HepG2 (cell line): ENCODE results near the gene MASP1. TPM values are rescaled to one million over a fixed set of nuclear protein-coding genes. Genes with fewer than 3 reads are reported as not detected.

ENCODE experiments used
- ATAC-seq: fragments of 200-7000 bp; cut with Tn5 transposase; 3 replicates; pipeline ENCODE4 v1.9.1; 2020; ENCODE audit warnings: mild to moderate bottlenecking, moderate library complexity
- BruUV-seq: library from RNA; stranded (reverse); fragments of 400-500 nt; replicated peaks from 2 replicates; lab custom pipeline; 2021; lab: Mats Ljungman, UMichigan
- CTCF ChIA-PET: fragments of 300-600 bp; formaldehyde crosslinking; extraction: SDS; loops from one replicate; lab custom pipeline; 2021; ENCODE audit warnings: low total read pairs, inconsistent platforms, low intra/inter-chr PET ratio; lab: Yijun Ruan, JAX
- POLR2A ChIA-PET: fragments of 350-600 bp; sonication (Branson Sonifier 250); formaldehyde crosslinking; loops from one replicate; lab custom pipeline; 2020; ENCODE audit warnings: antibody characterized with exemption, inconsistent platforms; lab: Yijun Ruan, JAX
- DNase-seq: peaks from one replicate; pipeline ENCODE4 v3.0.0-alpha.2; 2015; ENCODE audit warnings: low spot score
- FAIRE-seq: peaks from 3 replicates; lab custom pipeline; 2011; peaks lifted over from hg19 to GRCh38; lab: Jason Lieb, UNC
- H2AFZ ChIP-seq: one replicate; pipeline ENCODE4 v1.6.1; 2011; ENCODE audit warnings: low read length, inconsistent platforms
- H3K27ac ChIP-seq: fragments of 300-600 bp; 3 replicates; pipeline ENCODE4 v1.8.0; 2011; ENCODE audit warnings: mixed run types, mild to moderate bottlenecking, mixed read lengths, low read length, inconsistent platforms; ENCODE audit not compliant: insufficient read depth; ENCODE audit errors: extremely low read length
- H3K27me3 ChIP-seq, 2 experiments: fragments of 200-600 bp in 1 of 2; 2 replicates in 1 of 2; 3 replicates in 1 of 2; pipeline versions ENCODE4 v1.6.0 to v1.8.0; 2011; ENCODE audit warnings: low read length in 2 of 2, mild to moderate bottlenecking in 2 of 2, moderate library complexity in 2 of 2, inconsistent platforms in 1 of 2; ENCODE audit not compliant: insufficient read depth in 2 of 2, control insufficient read depth in 1 of 2
- H3K36me3 ChIP-seq, 2 experiments: fragments of 200-600 bp in 1 of 2; replicated peaks in 1 of 2; 2 replicates in 1 of 2; 3 replicates in 1 of 2; pipeline versions ENCODE4 v1.5.1 to v1.8.0; 2011; ENCODE audit warnings: low read length in 2 of 2, inconsistent platforms in 1 of 2; ENCODE audit not compliant: insufficient read depth in 2 of 2, control insufficient read depth in 1 of 2
- H3K4me1 ChIP-seq: 2 replicates; pipeline ENCODE4 v1.5.1; 2012; ENCODE audit warnings: low read length, inconsistent platforms; ENCODE audit not compliant: insufficient read depth
- H3K4me2 ChIP-seq: 2 replicates; pipeline ENCODE4 v1.6.0; 2011; ENCODE audit warnings: low read depth, low read length, inconsistent platforms
- H3K4me3 ChIP-seq, 3 experiments: fragments of 200-600 bp in 1 of 3; sonication (generic), shearing (Covaris generic) in 1 of 3; replicated peaks in 1 of 3; 2 replicates each; pipeline ENCODE4 v1.5.1; 2011 to 2016; ENCODE audit warnings: low read length in 3 of 3, inconsistent platforms in 2 of 3, low read depth in 2 of 3, mild to moderate bottlenecking in 2 of 3, control low read depth in 1 of 3, mixed read lengths in 1 of 3; ENCODE audit not compliant: insufficient read depth in 1 of 3
- H3K79me2 ChIP-seq: one replicate; pipeline ENCODE4 v1.6.1; 2011; ENCODE audit warnings: low read length, inconsistent platforms; ENCODE audit not compliant: insufficient read depth
- H3K9ac ChIP-seq: 2 replicates; pipeline ENCODE4 v1.6.0; 2011; ENCODE audit warnings: mild to moderate bottlenecking, low read depth, low read length, inconsistent platforms; ENCODE audit not compliant: insufficient read depth
- H3K9me3 ChIP-seq: 2 replicates; pipeline ENCODE4 v1.5.1; 2012; ENCODE audit warnings: mild to moderate bottlenecking, low read length
- H4K20me1 ChIP-seq: 2 replicates; pipeline ENCODE4 v1.6.0; 2011; ENCODE audit warnings: inconsistent platforms, mild to moderate bottlenecking, low read length, moderate library complexity; ENCODE audit not compliant: insufficient read depth
- AKAP8 ChIP-seq: sonication (generic); formaldehyde crosslinking; IDR thresholded peaks from 2 replicates; pipeline ENCODE4 v1.5.1; 2020; ENCODE audit warnings: mild to moderate bottlenecking, missing genetic modification reagents
- BCL6 ChIP-seq: IDR thresholded peaks from 2 replicates; pipeline ENCODE4 v1.6.1; 2016; ENCODE audit warnings: missing genetic modification reagents, missing compliant biosample characterization
- DNMT1 ChIP-seq: sonication (generic); formaldehyde crosslinking; IDR thresholded peaks from 2 replicates; pipeline ENCODE4 v1.5.1; 2020; ENCODE audit warnings: mild to moderate bottlenecking, missing genetic modification reagents
- DNMT3B ChIP-seq: conservative IDR thresholded peaks from 2 replicates; pipeline ENCODE4 v1.6.1; 2016; ENCODE audit warnings: missing biosample characterization, control low read depth
- SCMH1 ChIP-seq: sonication (generic); formaldehyde crosslinking; IDR thresholded peaks from 2 replicates; pipeline ENCODE4 v1.9.0; 2021; ENCODE audit warnings: missing genetic modification reagents, mild to moderate bottlenecking, borderline replicate concordance
- STAG1 ChIP-seq: sonication (generic); formaldehyde crosslinking; IDR thresholded peaks from 2 replicates; pipeline ENCODE4 v1.4.0; 2020; ENCODE audit warnings: missing genetic modification reagents
- TEAD2 ChIP-seq: sonication (generic); formaldehyde crosslinking; IDR thresholded peaks from 2 replicates; pipeline ENCODE4 v1.9.0; 2021; ENCODE audit warnings: missing genetic modification reagents
- TSC22D2 ChIP-seq: sonication (generic); formaldehyde crosslinking; IDR thresholded peaks from 2 replicates; pipeline ENCODE4 v1.5.1; 2020; ENCODE audit warnings: missing genetic modification reagents, mild to moderate bottlenecking, borderline replicate concordance
- ZNF598 ChIP-seq: sonication (generic); formaldehyde crosslinking; IDR thresholded peaks from 2 replicates; pipeline ENCODE4 v1.5.1; 2020; ENCODE audit warnings: mild to moderate bottlenecking, missing genetic modification reagents, borderline replicate concordance
- ZNF720 ChIP-seq: sonication (generic); formaldehyde crosslinking; IDR thresholded peaks from 2 replicates; pipeline ENCODE4 v1.4.0; 2020; ENCODE audit warnings: missing genetic modification reagents
- ZNF761 ChIP-seq: sonication (generic); formaldehyde crosslinking; conservative IDR thresholded peaks from 2 replicates; pipeline ENCODE4 v1.4.0; 2020; ENCODE audit warnings: mild to moderate bottlenecking, missing genetic modification reagents
- WGBS: methylation state at CpG from one replicate; pipeline ENCODE4 v1.1.6; 2017; ENCODE audit warnings: low lambda C conversion rate; 5-methylcytosine and 5-hydroxymethylcytosine counted together
- in situ Hi-C: cut with HindIII; loops from 2 replicates; pipeline ENCODE4 v1.10.0; 2017; ENCODE audit warnings: low pct_unique_long_range_greater_than_20kb; ENCODE audit not compliant: extremely low pct_ligation_motif_present
- intact Hi-C: fragments of 100-400 bp; cut with micrococcal nuclease; formaldehyde crosslinking; loops from one replicate; pipeline ENCODE4 v1.10.0; 2022; ENCODE audit not compliant: unreplicated experiment
- polyA plus RNA-seq, 8 experiments: library from polyadenylated mRNA; depleted of rRNA in 3 of 8; stranded (reverse) in 7 of 8; unstranded in 1 of 8; fragments of >200 nt; fragmentation: Illumina TruSeq in 4 of 8; extraction: Trizol in 4 of 8; gene quantifications; 2 replicates each; pipeline versions ENCODE4 v1.2.1 to v1.2.3, GENCODE V29; 2011 to 2016; ENCODE audit warnings: low read depth in 4 of 8, missing spikeins in 1 of 8, mixed read lengths in 1 of 8; ENCODE audit not compliant: insufficient read depth in 1 of 8
- total RNA-seq, 5 experiments: library from RNA; depleted of rRNA; stranded (reverse); fragments of >200 nt; fragmentation: Illumina TruSeq; extraction: Trizol; gene quantifications; 2 replicates each; pipeline ENCODE4 v1.2.3, GENCODE V29; 2016; ENCODE audit warnings: low read depth in 1 of 5
- TF ChIP-seq, protein P1 (sequence below): sonication (generic); formaldehyde crosslinking; conservative IDR thresholded peaks from 2 replicates; pipeline ENCODE4 v1.4.0; 2020; ENCODE audit warnings: missing genetic modification reagents
- TF ChIP-seq, protein P2 (sequence below): sonication (generic); formaldehyde crosslinking; IDR thresholded peaks from 2 replicates; pipeline ENCODE4 v1.4.0; 2020; ENCODE audit warnings: mild to moderate bottlenecking, low read depth, missing genetic modification reagents
- TF ChIP-seq, protein P3 (sequence below): sonication (generic); formaldehyde crosslinking; IDR thresholded peaks from 2 replicates; pipeline ENCODE4 v1.4.0; 2020; ENCODE audit warnings: mild to moderate bottlenecking, missing genetic modification reagents
- TF ChIP-seq, protein P4 (sequence below): sonication (generic); formaldehyde crosslinking; IDR thresholded peaks from 2 replicates; pipeline ENCODE4 v1.4.0; 2020; ENCODE audit warnings: missing genetic modification reagents, mild to moderate bottlenecking, borderline replicate concordance

The MASP1 gene
- total and polyA plus RNA-seq, 2 of the 13 experiments (the other 11 are each of a cell fraction or from before 2014, with no cell fraction given), result 10.8 to 56.0 TPM

DNA sequence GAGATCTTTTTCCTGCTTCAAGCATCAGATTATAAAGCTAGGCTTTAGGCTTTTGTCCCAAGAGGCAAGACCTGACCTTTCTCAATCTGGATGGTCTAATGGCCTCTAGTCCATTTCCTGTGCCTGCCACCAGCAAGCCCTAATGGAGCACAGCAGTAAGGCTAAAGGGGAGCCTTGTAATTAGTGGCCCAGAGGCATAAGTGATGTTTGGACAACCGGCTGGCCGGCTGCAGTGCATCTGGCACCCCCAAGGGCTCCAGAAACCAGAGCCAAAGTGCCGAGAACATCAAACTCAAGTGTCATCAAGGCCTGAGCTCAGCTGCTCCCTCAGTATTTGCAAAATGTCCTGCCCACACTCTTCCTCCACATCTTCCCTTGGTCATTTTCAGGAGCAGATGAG, 44.8 kb upstream of the MASP1 start:
- Histone ChIP-seq H3K9ac (no peak overlapping the region), H3K27ac (no peak overlapping the region), H3K4me1 (no peaks in the 10 kb centered on the region), H3K4me3 (no peak overlapping the region), H2AFZ (no peak overlapping the region)
- intact Hi-C loops, result no loop called here
- CTCF ChIA-PET, result no interaction called here
- BruUV-seq, result no TSS peak
- TF ChIP-seq, protein P1, sequence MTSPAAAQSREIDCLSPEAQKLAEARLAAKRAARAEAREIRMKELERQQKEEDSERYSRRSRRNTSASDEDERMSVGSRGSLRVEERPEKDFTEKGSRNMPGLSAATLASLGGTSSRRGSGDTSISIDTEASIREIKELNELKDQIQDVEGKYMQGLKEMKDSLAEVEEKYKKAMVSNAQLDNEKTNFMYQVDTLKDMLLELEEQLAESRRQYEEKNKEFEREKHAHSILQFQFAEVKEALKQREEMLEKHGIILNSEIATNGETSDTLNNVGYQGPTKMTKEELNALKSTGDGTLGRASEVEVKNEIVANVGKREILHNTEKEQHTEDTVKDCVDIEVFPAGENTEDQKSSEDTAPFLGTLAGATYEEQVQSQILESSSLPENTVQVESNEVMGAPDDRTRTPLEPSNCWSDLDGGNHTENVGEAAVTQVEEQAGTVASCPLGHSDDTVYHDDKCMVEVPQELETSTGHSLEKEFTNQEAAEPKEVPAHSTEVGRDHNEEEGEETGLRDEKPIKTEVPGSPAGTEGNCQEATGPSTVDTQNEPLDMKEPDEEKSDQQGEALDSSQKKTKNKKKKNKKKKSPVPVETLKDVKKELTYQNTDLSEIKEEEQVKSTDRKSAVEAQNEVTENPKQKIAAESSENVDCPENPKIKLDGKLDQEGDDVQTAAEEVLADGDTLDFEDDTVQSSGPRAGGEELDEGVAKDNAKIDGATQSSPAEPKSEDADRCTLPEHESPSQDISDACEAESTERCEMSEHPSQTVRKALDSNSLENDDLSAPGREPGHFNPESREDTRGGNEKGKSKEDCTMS (CRISPR knock-in tag), result no peak
- no peak for TF ChIP-seq AKAP8 (CRISPR knock-in tag)
- no peak for TF ChIP-seq ZNF598 (CRISPR knock-in tag)
- no peak for TF ChIP-seq DNMT3B (CRISPR knock-in tag)
- TF ChIP-seq, protein P2, sequence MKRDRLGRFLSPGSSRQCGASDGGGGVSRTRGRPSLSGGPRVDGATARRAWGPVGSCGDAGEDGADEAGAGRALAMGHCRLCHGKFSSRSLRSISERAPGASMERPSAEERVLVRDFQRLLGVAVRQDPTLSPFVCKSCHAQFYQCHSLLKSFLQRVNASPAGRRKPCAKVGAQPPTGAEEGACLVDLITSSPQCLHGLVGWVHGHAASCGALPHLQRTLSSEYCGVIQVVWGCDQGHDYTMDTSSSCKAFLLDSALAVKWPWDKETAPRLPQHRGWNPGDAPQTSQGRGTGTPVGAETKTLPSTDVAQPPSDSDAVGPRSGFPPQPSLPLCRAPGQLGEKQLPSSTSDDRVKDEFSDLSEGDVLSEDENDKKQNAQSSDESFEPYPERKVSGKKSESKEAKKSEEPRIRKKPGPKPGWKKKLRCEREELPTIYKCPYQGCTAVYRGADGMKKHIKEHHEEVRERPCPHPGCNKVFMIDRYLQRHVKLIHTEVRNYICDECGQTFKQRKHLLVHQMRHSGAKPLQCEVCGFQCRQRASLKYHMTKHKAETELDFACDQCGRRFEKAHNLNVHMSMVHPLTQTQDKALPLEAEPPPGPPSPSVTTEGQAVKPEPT, result no peak
- no peak for TF ChIP-seq BCL6 (CRISPR knock-in tag)
- TF ChIP-seq STAG1, result no peak
- TF ChIP-seq, protein P3, sequence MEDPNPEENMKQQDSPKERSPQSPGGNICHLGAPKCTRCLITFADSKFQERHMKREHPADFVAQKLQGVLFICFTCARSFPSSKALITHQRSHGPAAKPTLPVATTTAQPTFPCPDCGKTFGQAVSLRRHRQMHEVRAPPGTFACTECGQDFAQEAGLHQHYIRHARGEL, result no peak
- no peak for TF ChIP-seq DNMT1 (CRISPR knock-in tag)
- TF ChIP-seq TEAD2 (CRISPR knock-in tag), result no peak
- no peak for TF ChIP-seq ZNF720
- TF ChIP-seq, protein P4, sequence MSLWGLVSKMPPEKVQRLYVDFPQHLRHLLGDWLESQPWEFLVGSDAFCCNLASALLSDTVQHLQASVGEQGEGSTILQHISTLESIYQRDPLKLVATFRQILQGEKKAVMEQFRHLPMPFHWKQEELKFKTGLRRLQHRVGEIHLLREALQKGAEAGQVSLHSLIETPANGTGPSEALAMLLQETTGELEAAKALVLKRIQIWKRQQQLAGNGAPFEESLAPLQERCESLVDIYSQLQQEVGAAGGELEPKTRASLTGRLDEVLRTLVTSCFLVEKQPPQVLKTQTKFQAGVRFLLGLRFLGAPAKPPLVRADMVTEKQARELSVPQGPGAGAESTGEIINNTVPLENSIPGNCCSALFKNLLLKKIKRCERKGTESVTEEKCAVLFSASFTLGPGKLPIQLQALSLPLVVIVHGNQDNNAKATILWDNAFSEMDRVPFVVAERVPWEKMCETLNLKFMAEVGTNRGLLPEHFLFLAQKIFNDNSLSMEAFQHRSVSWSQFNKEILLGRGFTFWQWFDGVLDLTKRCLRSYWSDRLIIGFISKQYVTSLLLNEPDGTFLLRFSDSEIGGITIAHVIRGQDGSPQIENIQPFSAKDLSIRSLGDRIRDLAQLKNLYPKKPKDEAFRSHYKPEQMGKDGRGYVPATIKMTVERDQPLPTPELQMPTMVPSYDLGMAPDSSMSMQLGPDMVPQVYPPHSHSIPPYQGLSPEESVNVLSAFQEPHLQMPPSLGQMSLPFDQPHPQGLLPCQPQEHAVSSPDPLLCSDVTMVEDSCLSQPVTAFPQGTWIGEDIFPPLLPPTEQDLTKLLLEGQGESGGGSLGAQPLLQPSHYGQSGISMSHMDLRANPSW, result no peak
- TF ChIP-seq TSC22D2 (CRISPR knock-in tag), result no peak
- TF ChIP-seq ZNF761 (CRISPR knock-in tag), result no peak
- TF ChIP-seq SCMH1 (CRISPR knock-in tag), result no peak
- TF ChIP-seq, all 625 proteins: peak for 0
- H3K79me2 ChIP-seq, result no peaks in the 10 kb centered on the region
- no peak for FAIRE-seq
- POLR2A ChIA-PET, result no interaction called here
- no peaks in the 10 kb centered on the region for H3K36me3 ChIP-seq
- no peaks in the 10 kb centered on the region for H4K20me1 ChIP-seq
- in situ Hi-C loops, result no loop called here
- ATAC-seq, result no peak
- no peak overlapping the region for H3K4me2 ChIP-seq
- peaks cover 1 to 16% of the 10 kb centered on the region in 2 experiments; a peak in 3 of 5 replicates for H3K27me3 ChIP-seq
- no peak for DNase-seq
- 20% methylated on average over 3 of the region's 3 CpGs for WGBS
- no peaks in the 10 kb centered on the region for H3K9me3 ChIP-seq
